Left lung (tissue), 10 donors: ENCODE measurements around the gene SAT1. TPM values are rescaled to one million over a fixed set of nuclear protein-coding genes. Genes with fewer than 3 reads are reported as not detected.

Experiments
- ATAC-seq: fragments of 200-7000 bp; cut with Tn5 transposase; one replicate; pipeline ENCODE4 v1.9.1; 2020; ENCODE audit warnings: moderate library complexity
- DNase-seq, 4 donors: peaks; one replicate each; pipeline ENCODE4 v3.0.0-alpha.2; 2013 to 2020
- H3K27ac ChIP-seq, 2 donors: fragments of 200-600 bp; sonication (generic) in 1 of 2; one replicate each; pipeline versions ENCODE4 v1.5.0 to v1.8.0; 2020 to 2021
- H3K27me3 ChIP-seq, 2 donors: fragments of 200-600 bp; sonication (generic) in 1 of 2; one replicate each; pipeline versions ENCODE4 v1.5.0 to v1.8.0; 2020 to 2021
- H3K36me3 ChIP-seq, 2 donors: fragments of 200-600 bp; sonication (generic) in 1 of 2; one replicate each; pipeline versions ENCODE4 v1.5.0 to v1.8.0; 2020 to 2021
- H3K4me1 ChIP-seq, 2 donors: fragments of 200-600 bp; one replicate each; pipeline ENCODE4 v1.8.0; 2021
- H3K4me3 ChIP-seq, 2 donors: fragments of 200-600 bp; sonication (generic) in 1 of 2; one replicate each; pipeline versions ENCODE4 v1.5.0 to v1.8.0; 2020 to 2021; ENCODE audit warnings: mild to moderate bottlenecking in 1 of 2
- H3K9me3 ChIP-seq, 2 donors: fragments of 200-600 bp; sonication (generic) in 1 of 2; one replicate each; pipeline versions ENCODE4 v1.5.0 to v1.8.0; 2020 to 2021
- intact Hi-C, 2 donors: fragments of 100-400 bp; cut with DNase I; formaldehyde crosslinking; loops; one replicate each; pipeline versions ENCODE4 v1.11.2 to v1.14.2; 2022
- polyA plus RNA-seq, 6 donors: library from polyadenylated mRNA; unstranded; fragments of 120-200 nt; gene quantifications; one replicate each; pipeline ENCODE4 v1.2.1, GENCODE V29; 2013; ENCODE audit not compliant: insufficient read length in 6 of 6
- total RNA-seq, 2 donors: library from RNA; stranded (reverse); fragmentation: NEBNext Ultra II Directional; extraction: Animal tissue kit (Norgen Biotek cat#: 25700); gene quantifications; one replicate each; pipeline ENCODE4 v1.2.1, GENCODE V29; 2021
- TF ChIP-seq, protein P1 (sequence below), 2 donors: fragments of 200-600 bp; sonication (generic) in 1 of 2; IDR thresholded peaks; one replicate each; pipeline versions ENCODE4 v1.5.0 to v1.8.0; 2021; ENCODE audit warnings: antibody characterized with exemption in 2 of 2
- donor health status: DM: no; HTN: yes; CAD: no.
- donor health status: DM: no; HTN: no; CAD: no.

The SAT1 gene
- total and polyA plus RNA-seq, 8 donors: 266 to 970 (median 391) TPM

DNA sequence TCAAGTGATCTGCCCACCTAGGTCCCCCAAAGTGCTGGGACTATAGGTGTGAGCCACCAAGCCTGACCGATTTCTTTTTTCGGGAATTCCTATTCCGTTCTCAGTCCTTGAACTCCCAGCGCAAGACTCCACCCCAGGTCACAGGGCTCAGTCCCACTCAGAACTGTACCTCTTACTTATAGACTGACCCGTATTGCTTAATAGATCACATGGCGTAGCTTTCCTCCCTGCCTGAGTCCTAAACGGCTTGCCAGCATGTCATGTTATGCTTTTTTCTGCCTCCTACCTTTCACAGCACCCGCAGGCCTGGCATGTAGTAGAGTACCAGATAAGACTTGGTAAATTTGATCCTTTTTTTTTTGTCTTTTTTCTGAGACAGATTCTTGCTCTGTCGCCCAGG lies 22.4 kb downstream of the SAT1 start:
- DNase-seq (no peak), ATAC-seq (peak; percentile 25)
- H3K36me3 ChIP-seq: no peaks in the 10 kb centered on the region
- H3K4me1 ChIP-seq: peaks cover 14 to 19% of the 10 kb centered on the region in 2 donors
- intact Hi-C loops: no loop called here
- peak overlapping the region; percentile 23 to 65 for H3K27ac ChIP-seq
- TF ChIP-seq, protein P1, sequence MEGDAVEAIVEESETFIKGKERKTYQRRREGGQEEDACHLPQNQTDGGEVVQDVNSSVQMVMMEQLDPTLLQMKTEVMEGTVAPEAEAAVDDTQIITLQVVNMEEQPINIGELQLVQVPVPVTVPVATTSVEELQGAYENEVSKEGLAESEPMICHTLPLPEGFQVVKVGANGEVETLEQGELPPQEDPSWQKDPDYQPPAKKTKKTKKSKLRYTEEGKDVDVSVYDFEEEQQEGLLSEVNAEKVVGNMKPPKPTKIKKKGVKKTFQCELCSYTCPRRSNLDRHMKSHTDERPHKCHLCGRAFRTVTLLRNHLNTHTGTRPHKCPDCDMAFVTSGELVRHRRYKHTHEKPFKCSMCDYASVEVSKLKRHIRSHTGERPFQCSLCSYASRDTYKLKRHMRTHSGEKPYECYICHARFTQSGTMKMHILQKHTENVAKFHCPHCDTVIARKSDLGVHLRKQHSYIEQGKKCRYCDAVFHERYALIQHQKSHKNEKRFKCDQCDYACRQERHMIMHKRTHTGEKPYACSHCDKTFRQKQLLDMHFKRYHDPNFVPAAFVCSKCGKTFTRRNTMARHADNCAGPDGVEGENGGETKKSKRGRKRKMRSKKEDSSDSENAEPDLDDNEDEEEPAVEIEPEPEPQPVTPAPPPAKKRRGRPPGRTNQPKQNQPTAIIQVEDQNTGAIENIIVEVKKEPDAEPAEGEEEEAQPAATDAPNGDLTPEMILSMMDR (IDR thresholded peaks at IDR 0.05): no peak
- no peak overlapping the region for H3K4me3 ChIP-seq
- no peaks in the 10 kb centered on the region for H3K9me3 ChIP-seq
- no peaks in the 10 kb centered on the region for H3K27me3 ChIP-seq

DNA sequence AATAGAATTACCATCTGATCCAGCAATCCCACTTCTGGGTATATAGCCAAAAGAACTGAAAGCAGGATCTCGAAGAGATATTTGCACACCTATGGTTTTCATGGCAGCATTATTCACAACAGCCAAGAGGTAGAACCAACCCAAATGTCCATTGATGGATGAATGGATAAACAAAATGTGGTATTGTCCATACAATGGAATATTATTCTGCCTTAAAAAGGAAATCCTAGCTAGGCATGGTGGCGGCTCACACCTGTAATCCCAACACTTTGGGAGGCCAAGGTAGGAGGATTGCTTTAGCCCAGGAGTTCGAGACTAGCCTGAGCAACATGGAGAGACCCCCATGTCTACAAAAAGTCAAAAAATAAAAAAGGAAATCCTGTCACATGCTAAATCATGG lies 27.3 kb downstream of the SAT1 start:
- DNase-seq: no peak
- Histone ChIP-seq H3K27ac (no peak overlapping the region), H3K4me1 (peaks cover 5 to 12% of the 10 kb centered on the region in 2 donors), H3K27me3 (no peaks in the 10 kb centered on the region), H3K9me3 (no peaks in the 10 kb centered on the region), H3K36me3 (no peaks in the 10 kb centered on the region), H3K4me3 (no peak overlapping the region)
- ATAC-seq: no peak
- intact Hi-C loops: no loop called here
- TF ChIP-seq, protein P1 (IDR thresholded peaks at IDR 0.05): no peak

DNA sequence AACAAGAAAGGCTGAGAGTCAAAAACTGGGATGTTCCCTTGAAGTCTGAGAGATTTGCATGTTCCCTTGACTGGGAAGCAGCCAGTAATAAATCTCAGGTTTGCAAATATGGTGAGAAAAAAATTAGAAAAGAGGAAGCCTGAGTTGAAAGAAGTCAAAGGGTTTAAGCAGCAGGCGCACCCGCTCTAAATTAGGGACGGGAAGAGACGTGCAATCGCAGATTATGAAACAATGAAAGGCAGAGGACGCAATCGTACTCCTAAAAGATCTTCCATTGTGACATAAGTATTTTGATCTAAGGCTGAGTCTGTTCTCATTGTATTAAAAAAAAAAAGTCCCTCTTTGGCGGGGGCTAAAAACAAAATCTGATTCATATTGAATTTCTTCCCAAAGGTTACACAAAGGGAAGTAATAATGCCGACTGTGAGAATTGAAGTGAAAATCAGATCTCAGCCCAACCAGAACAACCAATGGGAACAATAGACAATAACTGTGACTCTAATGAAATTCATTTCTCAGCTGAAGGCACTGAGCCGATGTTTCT lies 28.2 kb downstream of the SAT1 start:
- Histone ChIP-seq H3K4me1 (peaks cover 5 to 12% of the 10 kb centered on the region in 2 donors), H3K27ac (peak overlapping the region in 1 of 2 donors; percentile 61), H3K4me3 (no peak overlapping the region), H3K36me3 (no peaks in the 10 kb centered on the region), H3K9me3 (no peaks in the 10 kb centered on the region), H3K27me3 (no peaks in the 10 kb centered on the region)
- DNase-seq (no peak), ATAC-seq (no peak)
- TF ChIP-seq, protein P1 (IDR thresholded peaks at IDR 0.05): no peak
- intact Hi-C loops: no loop called here

DNA sequence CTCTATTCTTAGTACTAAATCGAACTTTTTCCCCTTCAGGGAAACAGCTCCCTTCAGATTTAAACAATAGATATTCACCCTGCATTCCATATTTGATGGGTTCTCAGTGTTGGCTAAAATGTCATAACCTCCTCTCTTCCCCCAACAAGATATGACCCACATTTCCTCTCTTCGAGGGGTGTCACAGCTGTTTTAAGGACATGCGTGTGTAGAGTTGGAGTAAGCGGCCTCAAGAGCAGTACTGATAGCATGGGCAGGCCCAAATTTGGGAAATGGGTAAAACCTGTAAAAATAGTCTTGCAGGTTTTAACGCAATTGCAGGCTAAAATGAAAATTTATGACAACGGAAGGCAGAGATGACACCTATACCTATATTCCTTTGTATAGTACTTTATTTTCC lies 28.7 kb downstream of the SAT1 start:
- H3K4me1 ChIP-seq: peaks cover 3 to 12% of the 10 kb centered on the region in 2 donors
- peak overlapping the region in 1 of 2 donors; percentile 61 for H3K27ac ChIP-seq

DNA sequence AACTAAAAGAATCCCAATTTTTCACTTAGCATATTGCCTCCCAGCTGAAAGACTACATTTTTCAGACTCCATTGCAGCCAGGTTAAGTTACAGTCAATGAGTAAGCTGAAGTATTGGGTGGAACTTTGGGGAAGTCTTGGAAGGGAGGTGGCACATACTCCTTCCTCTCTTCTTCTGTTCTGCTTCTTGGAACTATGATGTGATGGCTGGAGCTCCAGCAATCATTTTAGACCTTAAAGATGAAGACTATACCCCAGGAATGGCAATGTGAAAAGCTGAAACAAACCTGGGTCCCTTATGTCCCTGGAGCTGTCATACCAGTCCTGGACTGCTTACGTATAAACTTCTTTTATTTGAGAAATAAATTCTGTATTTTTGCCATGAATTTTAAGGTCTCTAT lies 30.8 kb downstream of the SAT1 start:
- Histone ChIP-seq H3K4me3 (no peak overlapping the region), H3K4me1 (peaks cover 0 to 12% of the 10 kb centered on the region in 2 donors), H3K27ac (no peak overlapping the region), H3K36me3 (no peaks in the 10 kb centered on the region), H3K9me3 (no peaks in the 10 kb centered on the region), H3K27me3 (no peaks in the 10 kb centered on the region)
- intact Hi-C loops: no loop called here
- TF ChIP-seq, protein P1 (IDR thresholded peaks at IDR 0.05): no peak
- no peak for ATAC-seq
- DNase-seq: no peak

More for the DNA sequence above, 28.7 kb downstream of the SAT1 start:
- Histone ChIP-seq H3K4me3 (no peak overlapping the region), H3K9me3 (no peaks in the 10 kb centered on the region), H3K27me3 (no peaks in the 10 kb centered on the region), H3K36me3 (no peaks in the 10 kb centered on the region)
- DNase-seq (no peak), ATAC-seq (no peak)
- TF ChIP-seq, protein P1 (IDR thresholded peaks at IDR 0.05): no peak
- intact Hi-C loops: no loop called here
